ENCODE data around the gene TMEM150C.

TMEM150C gene

DNA sequence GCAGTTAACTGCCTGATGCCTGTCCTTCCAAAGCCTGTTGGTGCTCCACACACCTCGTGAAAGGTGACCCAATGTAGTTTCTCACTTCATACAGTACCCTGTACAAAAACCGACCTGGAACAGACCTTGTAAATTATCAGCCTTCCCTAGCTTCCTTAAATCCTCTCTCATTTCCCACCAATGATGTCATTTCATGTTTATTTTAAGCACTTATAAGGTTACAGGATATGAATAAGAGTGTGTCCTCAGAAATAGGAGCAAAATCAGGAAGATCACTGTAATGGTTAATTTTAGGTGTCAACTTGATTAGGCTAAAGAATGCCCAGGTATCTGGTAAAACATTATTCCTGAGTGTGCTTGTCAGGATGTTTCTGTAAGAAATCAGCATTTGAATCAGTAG lies 44.7 kb downstream of the TMEM150C start:
- Histone ChIP-seq H3K4me1 (ENCODE audit: control insufficient read depth in 1 of 2, insufficient read depth in 1 of 2, low read depth in 1 of 2, low read length in 1 of 2) (no peaks in the 10 kb centered on the region), H3K9me3 (no peaks in the 10 kb centered on the region), H3K36me3 (no peaks in the 10 kb centered on the region), H3K4me3 (ENCODE audit: low read depth in 1 of 2, low read length in 1 of 2) (no peak overlapping the region), H3K27me3 (no peaks in the 10 kb centered on the region), H3K27ac (no peak overlapping the region)
- TF ChIP-seq CTCF (IDR thresholded peaks at IDR 0.05), result no peak

GRCh38 chr4:82515705-82516104 lies 46.1 kb downstream of the TMEM150C start:
- H3K4me1 ChIP-seq (ENCODE audit: control insufficient read depth in 1 of 2, insufficient read depth in 1 of 2, low read depth in 1 of 2, low read length in 1 of 2), result no peaks in the 10 kb centered on the region
- TF ChIP-seq CTCF (IDR thresholded peaks at IDR 0.05), result no peak
- no peaks in the 10 kb centered on the region for H3K36me3 ChIP-seq
- no peaks in the 10 kb centered on the region for H3K27me3 ChIP-seq
- H3K27ac ChIP-seq, result no peak overlapping the region
- no peaks in the 10 kb centered on the region for H3K9me3 ChIP-seq
- H3K4me3 ChIP-seq (ENCODE audit: low read depth in 1 of 2, low read length in 1 of 2), result no peak overlapping the region

- Histone ChIP-seq H3K36me3 (no peaks in the 10 kb centered on the region), H3K27me3 (no peaks in the 10 kb centered on the region), H3K9me3 (no peaks in the 10 kb centered on the region), H3K4me3 (ENCODE audit: low read depth in 1 of 2, low read length in 1 of 2) (no peak overlapping the region), H3K27ac (no peak overlapping the region), H3K4me1 (ENCODE audit: control insufficient read depth in 1 of 2, insufficient read depth in 1 of 2, low read depth in 1 of 2, low read length in 1 of 2) (no peaks in the 10 kb centered on the region)
- TF ChIP-seq CTCF (IDR thresholded peaks at IDR 0.05), result no peak
Observed at GRCh38 chr4:82513382-82513781, 48.4 kb downstream of the TMEM150C start.

DNA sequence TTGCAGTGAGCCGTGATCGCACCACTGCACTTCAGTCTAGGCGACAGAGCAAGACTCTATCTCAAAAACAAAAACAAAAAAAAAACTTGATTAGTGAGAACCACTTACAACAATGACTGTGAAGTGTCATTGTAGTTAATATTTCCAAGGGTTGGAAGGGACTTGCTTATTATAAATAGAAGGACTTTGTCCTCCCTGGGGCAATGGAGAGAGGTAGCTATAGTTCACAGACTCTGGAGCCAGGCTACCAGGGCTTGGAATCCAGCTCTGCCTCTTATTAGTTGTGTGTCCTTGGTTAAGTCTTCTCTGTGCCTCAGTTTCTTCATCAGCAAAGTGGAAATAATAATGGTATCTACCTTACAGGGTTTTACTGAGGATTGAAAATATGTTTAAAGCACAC lies 51.6 kb downstream of the TMEM150C start:
- Histone ChIP-seq H3K36me3 (no peaks in the 10 kb centered on the region), H3K9me3 (no peaks in the 10 kb centered on the region), H3K27me3 (no peaks in the 10 kb centered on the region), H3K4me1 (ENCODE audit: control insufficient read depth in 1 of 2, insufficient read depth in 1 of 2, low read depth in 1 of 2, low read length in 1 of 2) (no peaks in the 10 kb centered on the region), H3K27ac (no peak overlapping the region), H3K4me3 (ENCODE audit: low read depth in 1 of 2, low read length in 1 of 2) (no peak overlapping the region)
- no peak for TF ChIP-seq CTCF (IDR thresholded peaks at IDR 0.05)

- Histone ChIP-seq H3K27me3 (no peaks in the 10 kb centered on the region), H3K27ac (no peak overlapping the region), H3K36me3 (no peaks in the 10 kb centered on the region), H3K4me1 (ENCODE audit: control insufficient read depth in 1 of 2, insufficient read depth in 1 of 2, low read depth in 1 of 2, low read length in 1 of 2) (no peaks in the 10 kb centered on the region), H3K9me3 (no peaks in the 10 kb centered on the region), H3K4me3 (ENCODE audit: low read depth in 1 of 2, low read length in 1 of 2) (no peak overlapping the region)
- TF ChIP-seq CTCF (IDR thresholded peaks at IDR 0.05), result no peak
Observed at GRCh38 chr4:82508806-82509428, 52.9 kb downstream of the TMEM150C start.

DNA sequence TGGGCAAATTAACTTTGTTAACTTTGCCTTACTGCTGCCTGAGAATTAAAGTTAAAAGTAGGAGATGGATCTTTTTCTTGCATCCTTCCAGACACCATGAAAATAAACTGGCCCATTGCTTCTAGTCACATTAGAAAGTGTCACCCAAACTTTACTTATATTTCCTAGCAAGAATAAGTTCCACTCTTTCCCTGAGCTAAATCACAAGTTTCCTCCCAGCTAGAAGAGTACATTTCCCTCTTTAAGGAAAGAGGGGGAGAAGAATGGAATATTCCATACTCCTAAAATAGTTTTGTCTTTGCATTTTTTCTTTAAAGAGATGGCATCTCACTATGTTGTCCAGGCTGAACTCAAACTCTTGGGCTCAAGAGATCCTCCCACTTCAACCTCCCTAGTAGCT lies 53.8 kb downstream of the TMEM150C start:
- Histone ChIP-seq H3K9me3 (no peaks in the 10 kb centered on the region), H3K36me3 (no peaks in the 10 kb centered on the region), H3K27ac (no peak overlapping the region), H3K4me1 (ENCODE audit: control insufficient read depth in 1 of 2, insufficient read depth in 1 of 2, low read depth in 1 of 2, low read length in 1 of 2) (no peaks in the 10 kb centered on the region), H3K27me3 (no peaks in the 10 kb centered on the region), H3K4me3 (ENCODE audit: low read depth in 1 of 2, low read length in 1 of 2) (no peak overlapping the region)
- TF ChIP-seq CTCF (IDR thresholded peaks at IDR 0.05), result no peak

Measured in neutrophil (primary cell).